Stomach (tissue), 9 donors: ENCODE data around the gene NCKAP5. TPM values are rescaled to one million over a fixed set of nuclear protein-coding genes. Genes with fewer than 3 reads are reported as not detected.

Source experiments
- DNase-seq, 2 donors: peaks; one replicate each; pipeline versions ENCODE4 v3.0.0 to v3.0.0-alpha.2; 2013 to 2019
- H3K27ac ChIP-seq, 5 donors: fragments of 200-600 bp in 4 of 5; sonication (generic) in 4 of 5; one replicate each; pipeline ENCODE4 v1.5.1; 2013 to 2019; ENCODE audit warnings: mild to moderate bottlenecking in 1 of 5, moderate library complexity in 1 of 5
- H3K27me3 ChIP-seq, 3 donors: fragments of 200-600 bp; sonication (generic); one replicate each; pipeline ENCODE4 v1.5.1; 2017 to 2019; ENCODE audit warnings: mixed run types in 1 of 3
- H3K36me3 ChIP-seq, 4 donors: fragments of 200-600 bp; sonication (generic); 1 replicate in 3 of 4; 2 replicates in 1 of 4; pipeline ENCODE4 v1.5.1; 2016 to 2019
- H3K4me1 ChIP-seq, 4 donors: fragments of 200-600 bp; sonication (generic); one replicate each; pipeline ENCODE4 v1.5.1; 2016 to 2019
- H3K4me3 ChIP-seq, 4 donors: fragments of 200-600 bp; sonication (generic) in 3 of 4; one replicate each; pipeline ENCODE4 v1.5.1; 2016 to 2019; ENCODE audit warnings: mild to moderate bottlenecking in 1 of 4
- H3K9me3 ChIP-seq, 4 donors: fragments of 200-600 bp; sonication (generic); one replicate each; pipeline ENCODE4 v1.5.1; 2016 to 2019
- EP300 ChIP-seq: sonication (generic); formaldehyde crosslinking; IDR thresholded peaks from one replicate; pipeline ENCODE4 v1.6.1; 2017; ENCODE audit warnings: antibody characterized with exemption
- POLR2A ChIP-seq, 4 donors: fragments of 450-650 bp; IDR thresholded peaks; one replicate each; pipeline ENCODE4 v1.6.1; 2016; ENCODE audit warnings: antibody characterized with exemption in 4 of 4, control low read depth in 2 of 4, mild to moderate bottlenecking in 1 of 4, moderate library complexity in 1 of 4
- POLR2AphosphoS5 ChIP-seq, 3 donors: sonication (generic); formaldehyde crosslinking; IDR thresholded peaks; one replicate each; pipeline ENCODE4 v1.6.1; 2016; ENCODE audit warnings: antibody characterized with exemption in 3 of 3
- WGBS, 5 donors: extraction: QIAGEN DNeasy Blood & Tissue Kit in 3 of 5; methylation state at CpG; one replicate each; pipeline versions ENCODE4 v1.1.5 to v1.1.7; 2013 to 2018; 5-methylcytosine and 5-hydroxymethylcytosine counted together
- intact Hi-C: fragments of 100-400 bp; cut with DNase I; formaldehyde crosslinking; loops from one replicate; pipeline ENCODE4 v1.15.1; 2023; ENCODE audit warnings: low total_unique reads
- polyA plus RNA-seq, 3 donors: library from polyadenylated mRNA; stranded (reverse); fragments of 200-250 nt; gene quantifications; one replicate each; pipeline ENCODE4 v1.2.3, GENCODE V29; 2013
- total RNA-seq, 5 donors: library from RNA; depleted of rRNA; stranded (reverse); fragments of >200 nt; gene quantifications; one replicate each; pipeline versions ENCODE4 v1.1.0 to v1.2.3, GENCODE V29; 2014 to 2016
- TF ChIP-seq, protein P1 (sequence below), 7 experiments: fragments of 450-650 bp in 4 of 7; fragments of 200-600 bp in 3 of 7; sonication (generic) in 3 of 7; IDR thresholded peaks; one replicate each; pipeline ENCODE4 v1.5.1; 2016 to 2019; ENCODE audit warnings: antibody characterized with exemption in 7 of 7, control low read depth in 2 of 7, mild to moderate bottlenecking in 1 of 7
- donor health status: healthy with polysubstance abuse.
- donor health status: Bipolar disorder and iron deficiency.
- donor health status: healthy.

The NCKAP5 gene
- total and polyA plus RNA-seq, 8 donors, result 0.58 to 8.0 (median 1.6) TPM; not detected in 1

DNA sequence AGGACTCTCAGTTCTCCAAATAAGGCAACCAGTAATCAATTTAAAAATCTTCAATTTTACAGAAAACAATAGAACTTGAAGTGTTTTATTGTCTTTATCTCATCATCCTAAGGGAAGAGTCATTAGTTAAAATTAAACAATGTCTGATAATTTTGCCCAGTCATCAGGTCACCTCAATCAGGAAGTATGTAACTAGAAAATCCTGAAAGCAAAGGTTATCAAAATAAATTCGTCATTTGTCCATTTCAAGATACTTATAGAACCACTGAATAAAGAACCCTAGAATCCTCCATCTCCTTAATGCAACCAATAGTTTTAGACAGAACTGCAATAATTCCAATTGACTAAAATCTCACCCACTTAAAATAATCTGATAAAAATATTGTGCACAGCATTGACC is 115.2 kb downstream of the NCKAP5 start:
- no peak overlapping the region for H3K4me3 ChIP-seq
- TF ChIP-seq EP300, result no peak
- TF ChIP-seq POLR2A (IDR thresholded peaks at IDR 0.05), result no peak
- TF ChIP-seq POLR2AphosphoS5 (IDR thresholded peaks at IDR 0.05), result no peak
- TF ChIP-seq, protein P1, sequence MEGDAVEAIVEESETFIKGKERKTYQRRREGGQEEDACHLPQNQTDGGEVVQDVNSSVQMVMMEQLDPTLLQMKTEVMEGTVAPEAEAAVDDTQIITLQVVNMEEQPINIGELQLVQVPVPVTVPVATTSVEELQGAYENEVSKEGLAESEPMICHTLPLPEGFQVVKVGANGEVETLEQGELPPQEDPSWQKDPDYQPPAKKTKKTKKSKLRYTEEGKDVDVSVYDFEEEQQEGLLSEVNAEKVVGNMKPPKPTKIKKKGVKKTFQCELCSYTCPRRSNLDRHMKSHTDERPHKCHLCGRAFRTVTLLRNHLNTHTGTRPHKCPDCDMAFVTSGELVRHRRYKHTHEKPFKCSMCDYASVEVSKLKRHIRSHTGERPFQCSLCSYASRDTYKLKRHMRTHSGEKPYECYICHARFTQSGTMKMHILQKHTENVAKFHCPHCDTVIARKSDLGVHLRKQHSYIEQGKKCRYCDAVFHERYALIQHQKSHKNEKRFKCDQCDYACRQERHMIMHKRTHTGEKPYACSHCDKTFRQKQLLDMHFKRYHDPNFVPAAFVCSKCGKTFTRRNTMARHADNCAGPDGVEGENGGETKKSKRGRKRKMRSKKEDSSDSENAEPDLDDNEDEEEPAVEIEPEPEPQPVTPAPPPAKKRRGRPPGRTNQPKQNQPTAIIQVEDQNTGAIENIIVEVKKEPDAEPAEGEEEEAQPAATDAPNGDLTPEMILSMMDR (IDR thresholded peaks at IDR 0.05), result no peak
- H3K27me3 ChIP-seq, result no peaks in the 10 kb centered on the region
- H3K36me3 ChIP-seq, result no peaks in the 10 kb centered on the region
- no peak for DNase-seq
- intact Hi-C loops, result no loop called here
- no peak overlapping the region for H3K27ac ChIP-seq
- WGBS, 5 donors, result 31 to 63% (median 49%) methylated on average over 1 of the region's 1 CpG
- peaks cover 0 to 7% (median 0%) of the 10 kb centered on the region in 4 donors for H3K9me3 ChIP-seq
- no peaks in the 10 kb centered on the region for H3K4me1 ChIP-seq

DNA sequence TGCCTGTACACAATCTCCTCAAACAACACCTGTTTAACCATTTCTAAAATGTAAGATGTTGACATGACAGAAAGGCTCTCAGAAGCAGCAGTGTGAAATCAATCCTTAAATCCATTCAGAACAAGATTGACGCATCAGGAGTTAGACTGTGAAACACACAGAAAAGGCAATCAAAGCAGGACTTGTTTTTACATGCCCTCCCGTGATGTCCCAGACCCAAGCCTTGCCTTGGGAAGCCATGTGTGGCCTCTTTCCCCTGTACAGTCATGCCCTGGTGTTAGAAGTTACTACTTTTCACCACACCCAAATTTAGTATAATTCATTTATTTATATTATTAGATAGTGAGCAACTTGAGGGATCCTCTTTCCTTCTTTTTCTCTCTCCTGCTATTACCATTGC is 115.7 kb downstream of the NCKAP5 start:
- DNase-seq, result no peak
- H3K36me3 ChIP-seq, result no peaks in the 10 kb centered on the region
- intact Hi-C loops, result no loop called here
- no peak overlapping the region for H3K27ac ChIP-seq
- H3K4me3 ChIP-seq, result no peak overlapping the region
- 70 to 84% (median 80%) methylated on average over 2 of the region's 2 CpGs for WGBS, 5 donors
- H3K4me1 ChIP-seq, result no peaks in the 10 kb centered on the region
- no peaks in the 10 kb centered on the region for H3K27me3 ChIP-seq
- TF ChIP-seq EP300 (no peak), POLR2A (IDR thresholded peaks at IDR 0.05) (no peak), POLR2AphosphoS5 (IDR thresholded peaks at IDR 0.05) (no peak)
- TF ChIP-seq, protein P1 (IDR thresholded peaks at IDR 0.05), result no peak
- peaks cover 0 to 7% (median 0%) of the 10 kb centered on the region in 4 donors for H3K9me3 ChIP-seq

DNA sequence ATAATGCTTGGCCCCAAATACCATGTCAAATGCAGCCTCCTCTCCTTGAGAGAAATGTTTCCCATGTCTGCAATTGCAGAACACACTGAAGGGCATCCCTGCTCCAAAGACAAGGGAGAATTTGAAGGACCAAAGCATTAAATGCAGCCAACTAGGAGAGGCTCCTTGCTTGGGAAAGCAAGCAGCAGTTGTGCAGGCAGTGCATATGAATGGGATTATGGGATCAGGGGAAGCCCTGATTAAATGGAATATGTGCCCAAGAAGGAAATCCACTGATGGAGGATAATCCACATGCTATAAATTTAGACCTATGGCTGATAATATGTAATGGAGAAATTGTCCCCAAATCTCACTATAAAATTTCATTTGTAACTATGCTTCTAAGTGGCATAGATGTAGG is 116.1 kb downstream of the NCKAP5 start:
- intact Hi-C loops, result no loop called here
- H3K36me3 ChIP-seq, result no peaks in the 10 kb centered on the region
- H3K4me1 ChIP-seq, result no peaks in the 10 kb centered on the region
- TF ChIP-seq POLR2A (IDR thresholded peaks at IDR 0.05) (no peak), POLR2AphosphoS5 (IDR thresholded peaks at IDR 0.05) (no peak), EP300 (no peak)
- TF ChIP-seq, protein P1 (IDR thresholded peaks at IDR 0.05), result no peak
- H3K9me3 ChIP-seq, result peaks cover 0 to 7% (median 0%) of the 10 kb centered on the region in 4 donors
- DNase-seq, result no peak
- no peak overlapping the region for H3K27ac ChIP-seq
- H3K4me3 ChIP-seq, result no peak overlapping the region
- H3K27me3 ChIP-seq, result no peaks in the 10 kb centered on the region

DNA sequence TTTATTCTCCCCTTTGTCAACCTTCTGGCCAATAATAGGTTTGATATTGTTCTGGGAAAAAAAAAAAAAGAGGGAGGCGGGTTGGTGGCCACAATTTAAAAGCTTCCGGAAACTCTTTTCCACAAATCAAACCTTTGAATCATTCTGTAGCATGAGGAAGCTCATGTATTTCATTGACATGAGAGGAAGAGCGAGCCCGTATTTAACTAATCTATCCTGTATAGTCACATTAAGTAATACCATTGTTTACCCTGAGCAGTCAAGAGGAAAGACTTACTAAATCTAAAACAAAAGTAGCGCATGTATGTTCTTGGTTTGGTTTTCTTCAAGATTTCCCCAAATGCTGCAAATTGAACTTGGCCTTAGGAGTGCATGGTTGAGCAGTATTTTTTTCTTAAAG is 120.1 kb downstream of the NCKAP5 start:
- H3K4me3 ChIP-seq, result no peak overlapping the region
- H3K27me3 ChIP-seq, result no peaks in the 10 kb centered on the region
- H3K36me3 ChIP-seq, result no peaks in the 10 kb centered on the region
- no peaks in the 10 kb centered on the region for H3K4me1 ChIP-seq
- H3K9me3 ChIP-seq, result no peaks in the 10 kb centered on the region
- no peak overlapping the region for H3K27ac ChIP-seq
- intact Hi-C loops, result no loop called here
- TF ChIP-seq POLR2A (IDR thresholded peaks at IDR 0.05) (no peak), EP300 (no peak), POLR2AphosphoS5 (IDR thresholded peaks at IDR 0.05) (no peak)
- TF ChIP-seq, protein P1 (IDR thresholded peaks at IDR 0.05), result no peak
- WGBS, 5 donors, result 80 to 90% (median 85%) methylated on average over 5 of the region's 5 CpGs
- no peak for DNase-seq
